Measurements from ENCODE around the gene TPI1.

The TPI1 gene

GRCh38 chr12:6827982-6828780 is 39.1 kb upstream of the TPI1 start, which contains the start of gene P3H3:
Gene P3H3 (plus strand): TSS chr12:6828407. CDS start chr12:6828441, 34 bp downstream.
- no peak for DNase-seq (ENCODE audit: low read depth)
- peak within 1 kb of the TSS; percentile 97 for H3K4me3 ChIP-seq (ENCODE audit: low read depth, low read length)

- peak overlapping the region; percentile 97 for H3K4me3 ChIP-seq (ENCODE audit: low read depth, low read length)
- no peak for DNase-seq (ENCODE audit: low read depth)
Measured at GRCh38 chr12:6828781-6829535, 38.4 kb upstream of the TPI1 start.

- DNase-seq (ENCODE audit: low read depth) = no peak
- peak overlapping the region; percentile 97 for H3K4me3 ChIP-seq (ENCODE audit: low read depth, low read length)
Measured at GRCh38 chr12:6829536-6830220, 37.7 kb upstream of the TPI1 start.

- H3K4me3 ChIP-seq (ENCODE audit: low read depth, low read length) = peak overlapping the region; percentile 97
- DNase-seq (ENCODE audit: low read depth) = no peak
Measured at GRCh38 chr12:6830286-6830890, 36.9 kb upstream of the TPI1 start.

GRCh38 chr12:6830999-6831398 is 36.3 kb upstream of the TPI1 start:
- DNase-seq (ENCODE audit: low read depth) = no peak
- H3K4me3 ChIP-seq (ENCODE audit: low read depth, low read length) = no peak overlapping the region

GRCh38 chr12:6831450-6831995 is 35.8 kb upstream of the TPI1 start:
- no peak overlapping the region for H3K4me3 ChIP-seq (ENCODE audit: low read depth, low read length)
- no peak for DNase-seq (ENCODE audit: low read depth)

GRCh38 chr12:6832125-6832524 is 35.2 kb upstream of the TPI1 start:
- H3K4me3 ChIP-seq (ENCODE audit: low read depth, low read length) = no peak overlapping the region

GRCh38 chr12:6833189-6833890 is 34.0 kb upstream of the TPI1 start:
- H3K4me3 ChIP-seq (ENCODE audit: low read depth, low read length) = no peak overlapping the region
- no peak for DNase-seq (ENCODE audit: low read depth)

More at GRCh38 chr12:6832125-6832524, 35.2 kb upstream of the TPI1 start:
- no peak for DNase-seq (ENCODE audit: low read depth)

GRCh38 chr12:6834254-6834653 is 33.1 kb upstream of the TPI1 start:
- DNase-seq (ENCODE audit: low read depth) = no peak

GRCh38 chr12:6834873-6835272 is 32.5 kb upstream of the TPI1 start:
- DNase-seq (ENCODE audit: low read depth) = no peak
- H3K4me3 ChIP-seq (ENCODE audit: low read depth, low read length) = no peak overlapping the region

More at GRCh38 chr12:6834254-6834653, 33.1 kb upstream of the TPI1 start:
- H3K4me3 ChIP-seq (ENCODE audit: low read depth, low read length) = no peak overlapping the region

GRCh38 chr12:6836851-6837250 is 30.5 kb upstream of the TPI1 start:
- H3K4me3 ChIP-seq (ENCODE audit: low read depth, low read length) = no peak overlapping the region
- no peak for DNase-seq (ENCODE audit: low read depth)

GRCh38 chr12:6837370-6838060 is 29.8 kb upstream of the TPI1 start:
- no peak overlapping the region for H3K4me3 ChIP-seq (ENCODE audit: low read depth, low read length)
- DNase-seq (ENCODE audit: low read depth) = no peak

GRCh38 chr12:6838854-6839253 is 28.5 kb upstream of the TPI1 start:
- DNase-seq (ENCODE audit: low read depth) = no peak
- no peak overlapping the region for H3K4me3 ChIP-seq (ENCODE audit: low read depth, low read length)

- no peak for DNase-seq (ENCODE audit: low read depth)
Measured at GRCh38 chr12:6839482-6840201, 27.7 kb upstream of the TPI1 start.

GRCh38 chr12:6840330-6840729 is 27.0 kb upstream of the TPI1 start:
- no peak for DNase-seq (ENCODE audit: low read depth)
- H3K4me3 ChIP-seq (ENCODE audit: low read depth, low read length) = no peak overlapping the region

More at GRCh38 chr12:6839482-6840201, 27.7 kb upstream of the TPI1 start:
- H3K4me3 ChIP-seq (ENCODE audit: low read depth, low read length) = no peak overlapping the region

GRCh38 chr12:6840761-6841515 is 26.4 kb upstream of the TPI1 start, which contains the start of gene GNB3:
Gene GNB3 (plus strand): TSS chr12:6840925. CDS start chr12:6841288, 363 bp downstream.
- no peak for DNase-seq (ENCODE audit: low read depth)
- H3K4me3 ChIP-seq (ENCODE audit: low read depth, low read length) = no peak within 1 kb of the TSS

GRCh38 chr12:6842075-6842474 is 25.3 kb upstream of the TPI1 start:
- no peak overlapping the region for H3K4me3 ChIP-seq (ENCODE audit: low read depth, low read length)

More at GRCh38 chr12:6842075-6842474, 25.3 kb upstream of the TPI1 start:
- no peak for DNase-seq (ENCODE audit: low read depth)

All from skeletal muscle cell (primary cell).